ENCODE measurements around the gene FKBP2. TPM values are rescaled to one million over a fixed set of nuclear protein-coding genes. Genes with fewer than 3 reads are reported as not detected.
A peak's percentile ranks its signal among the peaks of the same experiment; 100 is the strongest.

The FKBP2 gene
- total RNA-seq, 1 experiment from 2014 or later, result 57.2 TPM

GRCh38 chr11:64263947-64264317 is 23.0 kb downstream of the FKBP2 start (continued):
- TF ChIP-seq AFF4 (CRISPR knock-in tag; IDR thresholded peaks at IDR 0.05; ENCODE audit: borderline replicate concordance) (no peak), HMGXB4 (CRISPR knock-in tag; IDR thresholded peaks at IDR 0.05) (no peak), E2F1 (CRISPR knock-in tag; IDR thresholded peaks at IDR 0.05) (no peak), ATF1 (CRISPR knock-in tag; IDR thresholded peaks at IDR 0.05) (no peak), TEAD1 (CRISPR knock-in tag; IDR thresholded peaks at IDR 0.05) (no peak), ZNF425 (CRISPR knock-in tag; conservative IDR thresholded peaks at IDR 0.05) (no peak)

- H3K4me3 Mint-ChIP-seq, result no peak overlapping the region
- TF ChIP-seq ZSCAN18 (CRISPR knock-in tag; IDR thresholded peaks at IDR 0.05) (no peak), PRRX2 (CRISPR knock-in tag; IDR thresholded peaks at IDR 0.05) (no peak), ZNF671 (CRISPR knock-in tag; IDR thresholded peaks at IDR 0.05) (no peak), NR3C1 (CRISPR knock-in tag; conservative IDR thresholded peaks at IDR 0.05; ENCODE audit: low read depth) (no peak), ZBTB21 (CRISPR knock-in tag; IDR thresholded peaks at IDR 0.05; ENCODE audit: borderline replicate concordance) (no peak)
- POLR2A ChIA-PET, result interaction anchor here (0.6 to 1.4 kb wide), 2 partner anchors 23 to 73 kb away, joined by 4 to 7 read pairs; no protein-coding TSS in a partner anchor
- ATAC-seq (no peak), DNase-seq (ENCODE audit: low spot score) (no peak)
- no peaks in the 10 kb centered on the region for H3K27me3 Mint-ChIP-seq (ENCODE audit: low read depth)
- no peaks in the 10 kb centered on the region for H3K9me3 Mint-ChIP-seq
- H3K27ac Mint-ChIP-seq, result peak overlapping the region; percentile 32
- peaks cover 40% of the 10 kb centered on the region for H3K36me3 Mint-ChIP-seq
- H3K4me1 Mint-ChIP-seq, result peaks cover 12% of the 10 kb centered on the region
- CTCF ChIA-PET, result interaction anchor here (0.8 to 4.5 kb wide), 6 partner anchors 14 to 91 kb away, joined by 3 to 65 read pairs (median 6); partner anchors contain the start of genes NUDT22, PLCB3 and TRPT1
These were observed 23.5 kb downstream of the FKBP2 start for GRCh38 chr11:64264371-64264852.

All from WTC11 (cell line).